HPDE6-E6E7 (cell line): ENCODE results near the gene HIVEP2.

Experiments used
- DNase-seq: peaks from one replicate; pipeline ENCODE4 v3.0.0; 2011; ENCODE audit warnings: missing footprints; ENCODE audit errors: extremely low spot score

HIVEP2 gene

DNA sequence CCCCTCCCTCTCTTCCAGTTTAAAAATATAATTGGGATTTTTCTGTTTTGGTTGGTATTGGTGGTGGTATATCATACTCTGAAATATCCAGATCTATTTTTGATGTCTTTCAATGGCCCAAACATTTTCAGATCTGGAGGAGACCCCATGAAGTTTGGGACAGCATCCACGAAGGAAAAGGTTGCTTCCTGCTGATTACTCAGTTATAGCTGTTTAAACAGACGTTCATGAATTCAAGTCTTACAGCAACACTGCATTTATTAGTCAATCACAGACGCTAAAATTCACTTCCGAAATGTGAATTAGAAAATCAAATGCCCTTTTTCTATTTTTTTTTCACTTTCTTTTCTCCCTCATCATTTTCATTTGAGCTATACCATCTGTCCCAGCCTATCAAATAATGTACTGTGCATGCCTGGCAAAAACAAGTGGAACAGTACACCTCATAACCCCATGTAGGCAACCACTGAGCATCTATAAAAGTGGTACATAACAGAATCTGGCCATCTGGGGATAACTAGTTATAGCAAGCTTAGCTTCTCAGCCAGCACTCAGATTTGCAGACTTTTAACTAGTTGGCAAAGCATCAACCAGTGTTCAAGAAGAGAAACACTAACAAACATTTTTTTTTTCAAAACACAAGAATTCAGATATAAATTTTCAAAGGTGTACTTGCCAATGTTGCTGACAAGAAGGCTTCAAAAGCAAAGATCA is 124.5 kb downstream of the HIVEP2 start:
- no peak for DNase-seq

DNA sequence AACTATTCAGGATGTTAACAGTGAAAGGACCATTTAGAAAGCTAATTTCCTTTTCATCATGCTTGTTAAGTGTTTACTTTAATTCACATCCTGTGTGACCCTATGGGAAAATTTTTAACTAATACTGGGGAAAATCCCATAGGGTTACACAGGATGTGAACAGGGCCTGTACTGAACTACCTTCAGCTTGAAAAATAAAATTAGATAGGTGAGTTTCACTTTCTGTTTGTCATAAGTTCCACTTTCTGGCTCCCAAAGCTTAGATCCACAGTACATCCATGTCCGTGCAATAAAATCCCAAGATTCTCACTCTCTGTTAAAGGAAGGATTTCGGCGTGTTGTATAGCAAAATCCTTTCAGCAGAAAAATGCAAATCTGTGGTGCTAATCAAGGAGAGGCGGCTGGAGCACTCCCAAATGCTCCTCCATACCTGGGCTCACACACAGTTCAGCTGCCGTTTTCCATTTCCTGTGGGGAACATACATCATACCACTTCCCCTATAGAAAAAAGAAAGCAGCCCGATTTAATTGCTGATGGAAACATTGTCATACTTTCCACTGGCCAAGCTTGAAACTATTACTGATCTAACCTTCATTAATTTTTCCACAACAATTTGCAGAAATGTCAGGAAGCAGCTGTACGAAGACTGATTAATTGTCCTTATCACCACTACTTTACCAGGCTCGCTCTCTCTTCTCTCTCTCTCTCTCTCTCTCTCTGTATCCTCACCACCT is 125.2 kb downstream of the HIVEP2 start:
- DNase-seq, result peak; percentile 25

DNA sequence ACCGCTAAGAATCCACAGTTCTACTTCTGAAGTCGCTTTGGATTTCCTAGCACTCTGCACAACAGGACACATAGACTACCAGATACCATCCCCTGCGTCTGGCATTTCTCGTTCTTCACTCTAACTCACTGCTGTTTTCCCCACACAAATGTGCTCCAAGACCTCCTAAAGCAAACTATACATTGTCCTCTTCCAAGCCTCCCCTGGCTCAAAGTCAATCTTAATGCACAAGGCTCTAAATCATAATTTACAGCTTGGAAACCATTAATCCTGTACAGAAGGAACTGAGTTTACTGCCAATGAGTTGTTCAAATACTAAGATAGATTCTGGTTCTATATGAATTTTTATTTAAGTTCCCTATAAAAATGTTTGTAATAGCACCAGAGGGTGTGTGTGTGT is 128.5 kb downstream of the HIVEP2 start:
- no peak for DNase-seq

DNA sequence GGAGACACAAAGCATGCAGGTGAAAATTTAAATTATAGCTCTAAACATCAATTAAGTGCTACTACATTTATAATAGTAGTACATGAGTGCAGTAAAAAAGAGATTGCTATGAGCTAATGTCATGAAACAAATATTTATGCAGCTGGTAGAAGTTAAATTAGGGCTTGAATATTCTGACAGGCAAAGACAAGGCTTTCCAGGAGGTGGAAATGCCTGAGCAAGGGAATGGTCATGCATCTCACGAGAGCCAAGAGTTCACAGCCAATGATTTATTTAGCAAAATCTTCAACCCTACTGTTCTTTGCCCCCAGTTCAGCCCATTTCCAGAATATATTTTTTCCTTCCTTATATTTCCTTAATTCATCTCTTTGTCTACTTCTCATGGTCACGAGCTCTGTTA is 128.9 kb downstream of the HIVEP2 start:
- no peak for DNase-seq

DNA sequence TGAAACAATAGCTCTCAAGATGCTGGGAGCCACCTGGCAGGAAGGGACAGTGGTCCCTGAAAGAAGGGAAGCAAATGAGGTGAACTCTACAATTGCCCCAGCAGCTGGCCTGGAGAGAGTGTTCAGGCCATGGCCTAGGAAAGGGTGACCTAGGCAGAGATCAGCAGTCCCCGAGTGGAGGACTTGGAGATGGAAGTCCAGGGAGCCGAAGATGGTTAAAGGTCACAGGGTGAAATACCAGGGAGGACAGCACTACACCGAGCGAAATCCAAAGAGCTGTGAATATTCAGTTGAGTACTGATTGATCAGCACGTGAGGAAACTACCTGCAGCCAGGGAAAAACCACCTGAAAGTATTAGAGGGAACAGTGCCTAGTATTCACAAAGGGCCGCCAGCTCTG is 133.1 kb downstream of the HIVEP2 start:
- DNase-seq, result no peak

DNA sequence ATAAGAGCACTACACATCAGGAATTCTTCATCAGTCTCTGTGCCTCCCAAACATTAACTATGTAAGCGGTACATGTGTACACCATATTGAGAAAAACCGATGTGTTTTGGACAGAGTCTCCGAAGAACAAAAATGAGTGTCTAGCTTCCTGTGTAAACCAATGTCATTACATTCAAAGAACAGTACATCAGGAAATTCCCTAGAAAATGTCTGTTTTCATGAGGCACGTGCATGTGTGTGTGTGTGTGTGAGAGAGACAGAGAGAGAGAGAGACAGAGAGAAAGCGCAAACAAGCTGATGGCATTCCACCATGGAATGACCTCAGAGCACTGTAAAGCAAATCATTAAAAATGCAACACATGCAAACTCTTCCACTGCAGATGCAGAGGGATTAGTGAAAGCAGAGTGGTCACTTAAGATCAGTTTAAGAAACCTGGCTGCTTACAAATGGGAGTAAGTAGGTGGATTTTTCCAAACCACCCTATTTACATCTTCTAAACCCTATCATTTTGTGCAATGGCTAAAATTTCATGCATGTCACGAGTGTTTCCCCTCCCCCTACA is 133.9 kb downstream of the HIVEP2 start:
- DNase-seq, result no peak

DNA sequence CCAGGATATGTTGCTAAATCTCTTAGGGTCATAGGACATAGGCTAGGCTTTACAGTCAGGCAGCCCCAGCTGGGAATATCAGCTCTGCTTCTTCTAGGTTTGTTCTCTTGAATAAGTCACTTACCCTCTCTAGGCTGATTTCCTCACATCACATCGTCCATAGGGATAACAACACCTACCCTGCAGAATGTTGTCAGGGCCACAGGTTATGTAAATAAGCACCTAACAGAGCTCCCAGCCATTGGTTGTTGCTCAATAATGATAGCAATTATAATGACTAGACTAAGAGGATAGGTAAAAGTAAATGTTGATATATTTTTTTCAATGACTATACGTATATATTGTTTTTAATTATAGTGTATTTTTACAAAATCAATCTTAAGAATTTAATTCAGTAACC is 135.0 kb downstream of the HIVEP2 start:
- DNase-seq, result no peak

DNA sequence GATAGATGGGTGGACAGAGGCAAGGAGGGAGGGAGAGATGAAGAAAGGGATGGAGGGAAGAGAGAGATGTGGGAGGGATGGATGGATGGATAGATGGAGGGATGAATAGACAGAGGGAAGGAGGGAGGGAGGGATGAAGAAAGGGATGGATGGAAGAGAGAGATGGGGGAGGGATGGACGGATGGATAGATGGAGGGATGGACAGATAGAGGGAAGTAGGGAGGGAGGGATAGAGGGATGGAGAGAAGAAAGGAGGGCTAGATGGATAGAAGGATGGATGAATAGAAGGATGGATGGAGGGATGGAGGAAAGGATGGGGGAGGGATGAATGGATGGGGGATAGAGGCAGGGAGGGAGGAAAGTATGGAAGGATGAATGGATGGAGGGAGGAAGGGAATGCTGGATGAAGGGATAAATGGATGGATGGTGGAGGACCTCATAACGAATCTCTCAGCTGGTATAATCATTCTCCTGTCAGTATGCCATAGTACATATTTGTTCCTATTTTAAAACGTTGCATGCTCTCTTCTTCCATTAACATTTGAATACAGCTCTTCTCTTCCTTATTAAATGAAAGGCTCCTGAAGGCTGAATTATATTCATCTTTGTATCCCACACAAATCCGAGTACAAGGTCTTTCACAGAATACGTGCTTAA is 136.4 kb downstream of the HIVEP2 start:
- DNase-seq, result no peak

DNA sequence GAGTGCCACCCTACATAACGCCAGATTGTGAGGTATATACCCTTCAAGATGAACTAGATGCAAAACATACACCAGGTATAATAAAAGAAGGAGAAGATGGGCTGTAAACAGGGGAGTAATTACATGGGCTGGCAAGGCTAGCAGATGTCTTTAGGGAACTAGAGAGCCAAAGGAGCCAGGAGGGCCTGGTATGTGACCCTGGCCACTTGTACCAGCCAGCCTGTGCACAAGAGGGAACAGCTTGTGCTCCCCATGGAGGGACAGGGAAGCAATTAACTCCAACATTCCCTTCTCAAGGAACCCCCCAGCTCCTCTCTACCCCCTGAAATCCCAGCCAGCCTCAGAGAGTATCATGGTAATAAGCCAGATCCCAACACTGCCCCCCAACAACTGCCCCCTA is 139.9 kb downstream of the HIVEP2 start:
- no peak for DNase-seq

DNA sequence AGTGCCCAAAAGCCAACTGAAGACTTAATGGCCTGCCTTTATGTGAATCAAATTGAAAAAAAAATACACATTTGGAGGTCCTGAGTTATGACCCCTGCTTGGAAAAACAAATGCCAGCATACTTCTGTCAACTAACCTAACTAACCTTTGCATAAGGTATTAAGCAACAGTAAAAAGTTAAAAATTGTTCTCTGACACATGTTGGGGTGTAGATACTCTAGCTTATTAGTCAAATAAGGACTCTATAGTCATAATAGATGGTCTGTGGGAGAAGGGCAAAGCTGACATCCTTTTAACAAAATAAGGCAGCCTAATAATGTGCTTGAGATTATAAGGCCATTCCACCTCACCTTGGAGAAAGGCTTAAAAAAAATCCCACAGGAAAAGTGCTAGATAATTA is 140.5 kb downstream of the HIVEP2 start:
- DNase-seq, result no peak

DNA sequence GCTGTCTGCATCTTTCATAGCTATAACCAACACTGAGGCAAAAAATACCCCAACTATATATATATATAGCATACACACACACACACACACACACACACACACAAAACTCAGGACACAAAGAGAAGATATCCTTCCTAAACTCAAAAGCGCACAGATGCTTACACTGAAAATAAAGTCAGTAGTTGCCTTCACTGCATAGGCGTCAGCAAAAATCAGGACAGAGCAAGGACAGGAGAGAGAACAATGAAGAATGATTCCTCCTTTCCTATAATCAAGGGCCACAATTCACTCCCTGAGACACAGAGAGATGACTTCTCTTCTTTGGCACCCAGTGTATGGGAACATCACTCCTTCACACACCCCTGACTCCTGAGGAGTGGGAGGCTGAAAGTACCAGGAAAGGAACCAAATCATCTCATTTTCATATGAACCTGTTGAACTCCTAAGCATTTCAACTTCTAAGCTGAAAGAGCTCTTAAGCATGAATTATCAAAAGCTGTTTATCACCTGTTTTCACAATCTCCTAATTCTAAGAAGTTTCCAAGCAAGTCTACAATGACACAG is 141.4 kb downstream of the HIVEP2 start:
- DNase-seq, result no peak

DNA sequence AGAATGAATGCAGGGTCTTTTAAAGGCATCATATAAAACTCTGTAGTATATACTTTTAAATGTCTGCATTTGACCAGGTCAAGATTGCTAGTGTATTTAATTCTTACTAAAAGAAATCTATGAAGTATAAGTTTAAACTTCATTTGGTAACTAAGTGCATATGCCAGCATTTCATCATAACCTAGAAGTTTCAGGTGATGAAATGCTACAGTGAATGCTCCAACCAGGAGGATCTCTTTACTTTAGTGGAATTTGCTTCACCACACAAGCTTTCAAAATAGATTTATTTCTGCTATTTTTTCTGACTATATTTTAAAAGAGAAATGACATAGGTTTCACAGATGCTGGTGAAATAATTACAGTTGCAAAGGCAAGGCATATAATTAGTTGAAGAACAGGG is 141.9 kb downstream of the HIVEP2 start:
- no peak for DNase-seq

DNA sequence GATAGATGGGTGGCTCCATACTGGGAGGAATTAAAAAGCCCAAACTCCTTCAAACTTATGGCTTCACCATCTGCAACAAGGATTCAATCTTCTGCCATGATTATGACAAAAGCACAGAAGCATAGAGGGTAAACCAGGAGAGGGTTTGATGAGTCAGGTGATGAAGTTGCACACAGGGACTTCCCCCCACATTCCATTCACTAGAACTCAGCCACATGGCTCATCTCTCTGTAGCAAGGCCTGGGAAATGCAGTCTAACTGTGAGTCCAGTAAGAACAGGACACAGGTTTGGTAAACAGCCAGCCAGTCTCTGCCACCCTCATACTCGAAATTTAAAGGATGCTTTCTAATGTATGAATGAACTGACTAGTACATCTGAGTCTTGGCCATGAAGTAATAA is 142.9 kb downstream of the HIVEP2 start:
- peak; percentile 92 for DNase-seq

DNA sequence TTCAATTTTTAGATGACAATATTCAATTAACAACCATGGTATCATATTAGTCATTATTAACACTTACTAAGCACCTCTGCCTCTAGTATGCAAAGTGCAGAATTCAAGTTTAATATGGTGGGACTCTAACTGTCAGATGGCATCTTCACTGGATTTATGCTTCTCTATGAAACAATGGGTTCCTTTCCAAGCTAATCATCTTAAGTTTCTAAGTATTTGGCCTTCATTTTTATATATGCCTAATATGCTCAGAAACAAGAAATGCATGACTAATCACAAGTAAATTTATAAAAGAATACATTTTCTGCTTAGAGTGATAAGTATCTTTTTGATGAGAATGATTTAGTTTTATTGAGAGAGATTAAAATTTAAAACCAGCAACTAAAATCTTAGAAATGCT is 144.7 kb downstream of the HIVEP2 start:
- no peak for DNase-seq

DNA sequence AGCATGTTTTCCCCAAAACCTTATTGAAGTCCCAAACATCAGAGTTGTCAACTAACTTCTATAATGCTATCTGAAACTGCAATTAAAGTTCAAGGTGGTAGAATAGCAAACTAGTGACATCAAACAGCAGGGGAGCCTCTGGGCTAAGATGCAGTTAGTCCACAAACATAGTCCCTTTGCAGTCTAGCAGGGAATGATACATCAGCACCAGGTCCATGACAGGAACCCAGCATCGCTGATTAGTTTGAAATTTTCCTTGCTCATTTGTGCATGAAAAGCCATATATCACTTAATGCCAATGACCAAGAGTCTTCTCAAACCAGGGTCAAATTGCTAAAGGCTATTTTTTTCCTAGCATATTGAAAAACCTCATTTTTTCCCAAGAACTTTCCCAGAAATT is 145.3 kb downstream of the HIVEP2 start:
- no peak for DNase-seq

DNA sequence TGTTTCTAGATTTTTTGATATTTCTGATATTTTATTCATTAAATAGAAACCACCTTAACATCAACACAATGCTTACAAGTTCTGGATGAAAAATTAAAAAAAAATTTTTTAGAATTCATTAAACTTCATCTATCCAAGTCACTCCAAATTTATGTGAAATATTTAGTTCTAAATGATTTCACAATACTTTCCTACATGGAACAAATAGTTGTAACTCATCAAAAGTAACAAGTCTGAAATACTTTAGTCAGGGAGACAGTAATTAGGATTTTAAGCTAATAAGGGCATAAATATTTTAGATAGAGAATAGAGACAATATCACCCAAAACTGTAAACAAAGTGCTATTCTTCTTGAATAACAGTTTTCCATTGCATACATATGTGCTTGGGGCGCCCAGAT is 147.8 kb downstream of the HIVEP2 start:
- no peak for DNase-seq

DNA sequence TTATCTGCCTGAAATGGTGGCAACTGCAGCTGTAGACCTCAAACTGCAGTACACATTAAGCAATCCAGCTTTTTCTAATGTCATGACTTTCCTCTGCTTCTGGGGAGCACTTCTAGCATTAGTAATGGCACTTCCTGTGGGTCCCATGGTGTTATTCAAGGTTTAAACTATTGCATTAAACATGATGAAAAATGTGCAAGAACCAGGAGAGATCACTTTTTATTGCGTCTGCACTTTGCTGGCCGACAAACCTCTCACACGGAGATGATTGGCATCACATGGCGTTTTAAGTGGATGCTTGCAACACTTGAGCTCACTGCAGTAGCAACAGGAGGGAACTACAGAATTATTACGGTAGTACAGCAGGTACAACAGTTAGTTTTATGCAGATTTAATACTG is 148.4 kb downstream of the HIVEP2 start:
- DNase-seq, result no peak

DNA sequence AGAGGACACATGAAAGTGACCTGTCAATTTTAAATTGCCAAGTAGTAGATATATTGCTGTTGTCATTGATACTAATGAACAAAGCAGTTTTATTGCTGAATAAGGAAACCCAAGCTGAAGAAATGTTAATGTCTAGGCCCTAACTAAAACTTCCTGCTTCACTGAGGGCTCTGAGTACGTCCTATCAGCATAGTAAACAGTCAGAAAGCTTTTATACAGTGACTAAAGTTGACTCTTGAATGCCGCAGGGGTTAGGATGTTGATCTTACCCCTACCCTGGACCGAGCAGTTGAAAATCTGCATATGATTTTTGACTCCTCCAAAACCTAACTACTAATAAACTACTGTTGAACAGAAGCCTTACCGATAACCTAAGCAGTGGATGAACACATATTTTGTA is 149.0 kb downstream of the HIVEP2 start:
- DNase-seq, result no peak

DNA sequence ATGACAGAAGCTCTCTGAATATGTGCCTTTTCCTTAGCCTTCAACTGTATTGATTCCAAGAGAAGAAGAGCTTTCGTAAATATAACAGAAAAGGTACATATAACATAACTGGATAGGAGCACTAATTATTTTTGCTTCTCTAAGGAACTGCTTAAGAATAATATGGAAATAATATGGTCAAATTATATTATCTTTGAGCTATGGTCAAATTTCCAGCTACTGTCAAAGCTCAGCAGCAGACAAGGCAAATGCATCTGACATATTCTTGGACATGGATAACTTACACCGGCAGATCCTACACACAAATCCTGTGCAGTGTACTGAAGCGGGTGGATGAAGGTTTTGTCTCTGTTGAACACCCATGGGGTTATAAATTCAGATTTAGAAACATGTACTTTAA is 150.6 kb downstream of the HIVEP2 start:
- no peak for DNase-seq

DNA sequence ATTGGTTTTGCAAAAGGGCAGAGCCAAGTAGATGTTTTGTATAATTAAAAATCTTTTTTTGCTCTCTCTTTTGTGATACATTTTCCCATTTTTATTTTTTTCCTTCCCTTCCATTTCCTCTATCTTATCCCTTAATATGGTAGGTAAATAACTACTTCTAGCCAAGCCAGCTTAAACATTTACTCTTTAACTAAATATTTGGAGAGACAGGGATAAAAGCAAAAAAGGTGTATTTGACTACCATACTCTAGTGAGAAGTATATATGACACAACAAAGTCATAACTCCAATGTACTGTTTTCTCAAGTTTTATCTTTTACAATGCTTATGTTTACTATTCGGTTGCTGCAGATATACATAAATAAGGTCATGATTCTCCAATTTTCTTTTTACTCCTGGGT is 154.7 kb downstream of the HIVEP2 start:
- DNase-seq, result no peak

DNA sequence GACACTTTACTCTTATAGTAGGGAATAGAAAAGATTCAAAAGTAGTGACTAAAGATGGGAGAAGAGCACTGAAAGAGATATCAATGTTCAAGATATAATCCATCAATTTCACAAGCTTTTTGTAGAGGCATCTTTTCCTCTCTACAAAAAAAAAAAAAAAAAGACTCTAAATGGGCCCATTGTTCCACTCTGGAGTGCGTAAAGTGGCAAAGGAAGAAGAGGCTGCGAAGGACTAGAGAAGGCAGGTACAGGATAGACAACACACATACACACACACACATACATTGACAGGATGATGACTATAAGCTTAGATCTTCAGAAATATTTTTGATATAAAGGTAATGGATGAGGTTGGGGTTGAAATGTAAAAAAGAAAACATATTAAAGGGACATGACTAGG is 157.6 kb downstream of the HIVEP2 start:
- DNase-seq, result no peak

DNA sequence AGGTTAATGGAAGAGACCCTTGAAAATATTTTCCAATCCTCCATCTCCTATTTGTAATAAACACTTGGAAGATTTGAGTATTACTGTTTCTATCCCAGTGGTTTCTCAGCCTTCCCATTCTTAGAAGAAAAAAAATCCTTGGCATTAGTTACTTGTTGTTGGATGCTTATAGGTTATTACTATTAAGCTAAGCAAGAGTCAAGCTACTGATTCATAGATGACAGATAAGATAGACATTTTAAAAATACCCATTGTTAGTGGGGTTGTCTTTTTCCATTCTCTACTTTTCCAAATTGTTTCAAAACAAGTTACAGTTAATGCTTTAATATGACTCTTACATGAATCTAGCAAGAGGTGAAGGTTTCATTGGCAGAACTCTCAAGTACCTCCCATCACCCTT is 158.5 kb downstream of the HIVEP2 start:
- no peak for DNase-seq

DNA sequence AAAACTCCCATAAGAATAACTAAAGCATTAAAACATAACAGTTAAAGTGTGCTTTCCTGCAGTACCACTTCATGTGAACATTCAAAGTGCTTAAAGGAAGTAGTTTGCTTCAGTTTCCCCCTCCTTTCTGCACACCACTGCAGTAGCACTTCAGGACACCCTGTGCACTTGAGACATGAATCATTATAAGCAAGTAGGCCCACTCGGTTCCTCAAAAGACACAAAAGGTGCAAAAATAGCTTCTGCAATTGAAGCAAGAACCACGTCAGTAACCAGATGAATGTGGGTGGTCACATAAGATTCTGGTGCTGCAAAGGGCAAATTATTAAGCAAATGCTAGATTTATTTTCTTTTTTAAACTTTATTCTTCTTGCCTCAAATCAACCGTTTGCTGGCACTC is 160.6 kb downstream of the HIVEP2 start:
- DNase-seq, result no peak
